ENCODE measurements around the gene CCL17.

DNA sequence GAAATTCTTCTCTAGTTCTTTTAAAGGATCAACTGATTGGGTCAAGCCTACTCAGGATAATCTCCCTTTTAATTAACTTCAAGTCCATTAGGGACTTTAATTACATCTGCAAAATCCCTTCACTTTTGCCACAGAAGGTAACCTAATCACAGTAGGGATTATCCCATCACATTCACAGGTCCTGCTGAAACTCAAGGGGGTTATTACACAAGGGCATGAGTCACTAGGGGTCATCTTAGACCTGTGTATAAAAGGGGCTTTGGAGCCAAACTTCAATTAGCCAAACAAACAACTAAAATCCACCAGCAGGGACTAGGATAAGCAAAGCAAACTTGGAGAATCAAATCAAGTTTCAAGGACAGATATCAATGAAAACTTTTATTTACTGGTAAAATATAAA lies 23.3 kb downstream of the CCL17 start:
- TF ChIP-seq CTCF (conservative IDR thresholded peaks at IDR 0.05) (no peak), EZH2 (IDR thresholded peaks at IDR 0.05; ENCODE audit: low read depth) (no peak)

All from PC-9 (cell line).